ENCODE measurements around the gene EID2.

EID2 gene

DNA sequence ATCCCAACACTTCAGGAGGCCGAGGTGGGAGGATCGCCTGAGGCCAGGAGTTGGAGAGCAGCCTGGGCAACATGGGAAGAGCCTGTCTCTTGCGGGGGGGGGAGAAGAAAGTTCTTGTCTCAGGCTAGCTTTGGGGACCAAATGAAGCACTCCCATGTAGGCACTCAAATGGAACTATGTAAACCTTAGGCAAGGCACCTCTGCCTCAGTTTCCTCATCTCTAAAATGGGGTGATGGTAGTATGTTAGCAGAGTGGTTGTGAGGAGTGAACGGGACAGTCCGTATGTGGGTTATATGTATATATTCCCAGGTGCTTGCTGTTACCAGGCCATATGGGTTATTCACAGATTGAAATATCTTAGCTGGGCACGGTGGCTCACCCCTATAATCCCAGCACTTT, 47.7 kb downstream of the EID2 start:
- H3K4me3 ChIP-seq (ENCODE audit: low read depth, low read length), result no peak overlapping the region
- TF ChIP-seq, protein P1, sequence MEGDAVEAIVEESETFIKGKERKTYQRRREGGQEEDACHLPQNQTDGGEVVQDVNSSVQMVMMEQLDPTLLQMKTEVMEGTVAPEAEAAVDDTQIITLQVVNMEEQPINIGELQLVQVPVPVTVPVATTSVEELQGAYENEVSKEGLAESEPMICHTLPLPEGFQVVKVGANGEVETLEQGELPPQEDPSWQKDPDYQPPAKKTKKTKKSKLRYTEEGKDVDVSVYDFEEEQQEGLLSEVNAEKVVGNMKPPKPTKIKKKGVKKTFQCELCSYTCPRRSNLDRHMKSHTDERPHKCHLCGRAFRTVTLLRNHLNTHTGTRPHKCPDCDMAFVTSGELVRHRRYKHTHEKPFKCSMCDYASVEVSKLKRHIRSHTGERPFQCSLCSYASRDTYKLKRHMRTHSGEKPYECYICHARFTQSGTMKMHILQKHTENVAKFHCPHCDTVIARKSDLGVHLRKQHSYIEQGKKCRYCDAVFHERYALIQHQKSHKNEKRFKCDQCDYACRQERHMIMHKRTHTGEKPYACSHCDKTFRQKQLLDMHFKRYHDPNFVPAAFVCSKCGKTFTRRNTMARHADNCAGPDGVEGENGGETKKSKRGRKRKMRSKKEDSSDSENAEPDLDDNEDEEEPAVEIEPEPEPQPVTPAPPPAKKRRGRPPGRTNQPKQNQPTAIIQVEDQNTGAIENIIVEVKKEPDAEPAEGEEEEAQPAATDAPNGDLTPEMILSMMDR (IDR thresholded peaks at IDR 0.05; ENCODE audit: borderline replicate concordance, insufficient read depth, low read depth, low read length), result no peak

DNA sequence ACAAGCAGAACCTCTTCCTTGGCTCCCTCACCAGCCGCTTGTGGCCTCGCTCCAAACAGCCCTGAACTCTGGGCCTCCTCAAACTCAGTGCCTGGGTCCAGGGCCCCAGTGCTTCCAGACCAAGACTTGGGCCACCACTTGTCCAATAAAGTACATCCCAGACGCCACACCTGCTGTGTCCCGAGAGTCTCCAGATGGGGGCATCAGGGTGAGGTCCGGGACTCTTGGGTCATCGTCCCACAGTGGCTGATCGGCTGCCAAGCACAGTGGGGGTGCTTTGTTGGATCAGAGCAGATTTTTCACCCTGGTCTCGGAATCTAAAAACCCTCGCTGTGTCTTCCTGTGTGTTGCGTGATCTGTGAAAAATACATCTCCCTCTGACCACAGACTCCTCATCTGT, 50.2 kb downstream of the EID2 start:
- no peak overlapping the region for H3K4me3 ChIP-seq (ENCODE audit: low read depth, low read length)
- TF ChIP-seq, protein P1 (IDR thresholded peaks at IDR 0.05; ENCODE audit: borderline replicate concordance, insufficient read depth, low read depth, low read length), result no peak
